CD4-positive, alpha-beta T cell (primary cell): ENCODE results near the gene PXDN. TPM values are rescaled to one million over a fixed set of nuclear protein-coding genes. Genes with fewer than 3 reads are reported as not detected.
"Not testable (repeated sequence)": the region's sequence is repeated elsewhere in the genome, so short reads cannot be mapped to it uniquely, and the experiment has no call there.

ENCODE experiments used
- ATAC-seq: fragments of 200-7000 bp; cut with Tn5 transposase; one replicate; pipeline ENCODE4 v1.10.0; 2022; ENCODE audit warnings: mild to moderate bottlenecking; ENCODE audit not compliant: poor library complexity
- CTCF ChIA-PET: fragments of 350-600 bp; sonication (Branson Sonifier 250); formaldehyde crosslinking; loops from one replicate; lab custom pipeline; 2021; ENCODE audit warnings: antibody characterized with exemption, inconsistent platforms; lab: Charles Lee
- POLR2A ChIA-PET: fragments of 350-600 bp; sonication (Branson Sonifier 250); formaldehyde crosslinking; loops from one replicate; lab custom pipeline; 2021; ENCODE audit warnings: antibody characterized with exemption, inconsistent platforms; lab: Charles Lee
- DNase-seq, 14 experiments: peaks; one replicate each; pipeline ENCODE4 v3.0.0-alpha.2; 2013 to 2020; ENCODE audit warnings: mixed read lengths in 2 of 14
- H3K27ac ChIP-seq, 2 donors: one replicate each; pipeline versions ENCODE4 v1.5.1 to v1.7.0; 2013; ENCODE audit warnings: low read length in 2 of 2, low read depth in 1 of 2, mild to moderate bottlenecking in 1 of 2
- H3K27me3 ChIP-seq, 2 experiments: 1 replicate in 1 of 2; 2 replicates in 1 of 2; pipeline versions ENCODE4 v1.6.1 to v1.7.0; 2013; ENCODE audit warnings: low read length in 2 of 2, control low read depth in 1 of 2, mild to moderate bottlenecking in 1 of 2, moderate library complexity in 1 of 2; ENCODE audit not compliant: insufficient read depth in 2 of 2, control insufficient read depth in 1 of 2
- H3K36me3 ChIP-seq: one replicate; pipeline ENCODE4 v1.6.1; 2013; ENCODE audit warnings: low read length, control low read depth; ENCODE audit not compliant: insufficient read depth
- H3K4me1 ChIP-seq: one replicate; pipeline ENCODE4 v1.6.1; 2013; ENCODE audit warnings: low read length, control low read depth; ENCODE audit not compliant: insufficient read depth
- H3K4me3 ChIP-seq: one replicate; pipeline ENCODE4 v1.5.1; 2013; ENCODE audit warnings: mild to moderate bottlenecking, low read length, moderate library complexity
- H3K9me3 ChIP-seq, 2 experiments: 1 replicate in 1 of 2; 2 replicates in 1 of 2; pipeline versions ENCODE4 v1.6.1 to v1.7.0; 2013; ENCODE audit warnings: low read length in 2 of 2, mild to moderate bottlenecking in 2 of 2, control low read depth in 1 of 2, moderate library complexity in 1 of 2; ENCODE audit not compliant: control insufficient read depth in 1 of 2, insufficient read depth in 1 of 2
- H3K27ac Mint-ChIP-seq: one replicate; pipeline ENCODE4 v1.8.0; 2020; ENCODE audit warnings: mixed read lengths
- H3K27me3 Mint-ChIP-seq: one replicate; pipeline ENCODE4 v1.8.0; 2021; ENCODE audit warnings: mixed read lengths
- H3K36me3 Mint-ChIP-seq: one replicate; pipeline ENCODE4 v1.8.0; 2021; ENCODE audit warnings: low read depth, mixed read lengths
- H3K4me1 Mint-ChIP-seq: one replicate; pipeline ENCODE4 v1.8.0; 2021; ENCODE audit warnings: low read depth, mixed read lengths
- H3K4me3 Mint-ChIP-seq: one replicate; pipeline ENCODE4 v1.8.0; 2020; ENCODE audit warnings: mild to moderate bottlenecking, mixed read lengths
- H3K9me3 Mint-ChIP-seq: one replicate; pipeline ENCODE4 v1.8.0; 2020; ENCODE audit warnings: mixed read lengths
- CTCF ChIP-seq: fragments of 200-600 bp; IDR thresholded peaks from one replicate; pipeline ENCODE4 v1.8.0; 2022; ENCODE audit warnings: antibody characterized with exemption, mild to moderate bottlenecking
- intact Hi-C, 2 experiments: fragments of 100-400 bp; cut with DNase I in 1 of 2; cut with micrococcal nuclease in 1 of 2; formaldehyde crosslinking; loops; one replicate each; pipeline versions ENCODE4 v1.15.1 to v1.9.0; 2023 to 2025; cut with DNase I, micrococcal nuclease
- total RNA-seq, 174 experiments: library from RNA in 2 of 174; stranded (reverse) in 2 of 174; gene quantifications; one replicate each; pipeline ENCODE4 v1.2.3 and lab custom pipeline; 2021 to 2026

Gene PXDN
- total RNA-seq, 2 experiments from 2014 or later, result 0.47 to 0.84 TPM

DNA sequence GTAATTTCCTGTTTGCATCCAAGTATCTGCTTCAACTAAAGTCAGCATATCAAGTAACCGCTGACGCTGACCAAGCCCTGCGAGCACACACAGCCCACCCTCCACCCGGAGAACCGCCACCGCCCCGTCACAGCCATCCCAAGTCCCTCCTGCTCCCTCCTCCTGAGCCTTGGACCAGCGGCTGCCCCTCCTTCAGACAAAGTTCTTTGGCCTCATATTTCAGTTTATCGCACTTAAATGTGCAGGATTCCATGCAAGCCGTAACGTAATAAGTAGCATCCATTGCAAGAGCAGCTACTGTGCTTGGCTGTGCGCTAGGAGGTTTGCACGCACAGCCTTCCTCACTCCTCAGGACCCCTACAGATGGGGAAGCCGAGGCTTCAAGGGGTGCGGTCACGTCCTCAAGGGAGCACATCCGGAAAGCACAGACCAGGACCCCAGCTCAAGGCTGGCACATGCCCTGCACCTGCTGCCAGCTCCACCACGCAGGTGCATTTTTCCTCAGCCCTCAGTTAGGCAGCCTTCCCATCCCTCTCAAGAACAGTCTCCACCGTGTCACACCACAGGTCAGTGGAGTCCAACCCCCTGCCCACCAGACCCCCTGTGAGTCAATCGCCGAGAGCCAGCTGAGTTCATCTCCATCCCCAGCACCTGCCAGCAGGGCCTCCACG, 17.1 kb downstream of the PXDN start:
- intact Hi-C loops, result no loop called here
- Mint-ChIP-seq H3K27ac (no peak overlapping the region), H3K9me3 (no peaks in the 10 kb centered on the region), H3K27me3 (peaks cover 4% of the 10 kb centered on the region), H3K36me3 (no peaks in the 10 kb centered on the region), H3K4me3 (no peak overlapping the region), H3K4me1 (no peaks in the 10 kb centered on the region)
- Histone ChIP-seq H3K4me3 (no peak overlapping the region), H3K27ac (no peak overlapping the region), H3K9me3 (peaks cover 0 to 8% of the 10 kb centered on the region in 2 experiments), H3K36me3 (no peaks in the 10 kb centered on the region), H3K4me1 (no peaks in the 10 kb centered on the region), H3K27me3 (peaks cover 0 to 4% of the 10 kb centered on the region in 2 experiments)
- no peak for TF ChIP-seq CTCF
- POLR2A ChIA-PET, result no interaction called here
- DNase-seq (no peak), ATAC-seq (no peak)
- CTCF ChIA-PET, result interaction anchor here (1.0 kb wide), 1 partner anchor 12 kb away, joined by 3 read pairs; no protein-coding TSS in a partner anchor

- no peaks in the 10 kb centered on the region for H3K4me1 Mint-ChIP-seq
- ATAC-seq, result no peak
- H3K4me3 Mint-ChIP-seq, result no peak overlapping the region
- no peak overlapping the region for H3K27ac Mint-ChIP-seq
- ChIA-PET POLR2A (no interaction called here), CTCF (interaction anchor here (1.0 kb wide), 1 partner anchor 13 kb away, joined by 3 read pairs; no protein-coding TSS in a partner anchor)
- Histone ChIP-seq H3K27ac (no peak overlapping the region), H3K36me3 (no peaks in the 10 kb centered on the region), H3K9me3 (peaks cover 0 to 8% of the 10 kb centered on the region in 2 experiments), H3K4me3 (no peak overlapping the region), H3K4me1 (no peaks in the 10 kb centered on the region), H3K27me3 (peaks cover 0 to 2% of the 10 kb centered on the region in 2 experiments)
- no peaks in the 10 kb centered on the region for H3K27me3 Mint-ChIP-seq
- DNase-seq, result no peak
- no peak for TF ChIP-seq CTCF
- intact Hi-C loops, result no loop called here
- H3K9me3 Mint-ChIP-seq, result no peaks in the 10 kb centered on the region
- H3K36me3 Mint-ChIP-seq, result no peaks in the 10 kb centered on the region
Observed at GRCh38 chr2:1726558-1726957, 17.8 kb downstream of the PXDN start.

- H3K27ac ChIP-seq, H3K4me3 Mint-ChIP-seq, CTCF ChIA-PET, H3K36me3 Mint-ChIP-seq, POLR2A ChIA-PET, H3K27ac Mint-ChIP-seq, H3K4me1 ChIP-seq, H3K4me1 Mint-ChIP-seq, H3K27me3 Mint-ChIP-seq, ATAC-seq, DNase-seq, H3K9me3 Mint-ChIP-seq, H3K27me3 ChIP-seq, H3K4me3 ChIP-seq, intact Hi-C loops, H3K36me3 ChIP-seq: not testable (repeated sequence)
- peaks cover 0 to 16% of the 10 kb centered on the region in 2 experiments for H3K9me3 ChIP-seq
Observed at GRCh38 chr2:1724351-1724750, 20.0 kb downstream of the PXDN start.
